ENCODE measurements around the gene C1QTNF12. TPM values are rescaled to one million over a fixed set of nuclear protein-coding genes. Genes with fewer than 3 reads are reported as not detected.

C1QTNF12 gene
- total RNA-seq: 1 to 10 TPM; 2.5 to 5.8 (median 3.0) TPM
- polyA plus RNA-seq: under 1 TPM in 1 of 2 donors, not detected in 1; 0.56 TPM
- total RNA-seq: not detected

GRCh38 chr1:1246577-1247340 is at the start of gene C1QTNF12:
TSS of gene C1QTNF12 (minus strand) at chr1:1246722. CDS start at chr1:1246690, 32 bp downstream.
- Histone ChIP-seq H3K4me3 (ENCODE audit: low read length) (no peak within 1 kb of the TSS), H3K27me3 (ENCODE audit: control insufficient read depth in 2 of 2, insufficient read depth in 2 of 2, low read length in 2 of 2) (no peaks in the 10 kb centered on the region), H3K27ac (ENCODE audit: low read depth, low read length) (no peak within 1 kb of the TSS), H3K36me3 (ENCODE audit: control insufficient read depth in 2 of 3, insufficient read depth in 3 of 3, low read length in 3 of 3) (no peaks in the 10 kb centered on the region), H3K4me1 (ENCODE audit: control insufficient read depth in 2 of 2, insufficient read depth in 2 of 2, low read length in 2 of 2) (peaks cover 10 to 12% of the 10 kb centered on the region in 2 donors), H3K9me3 (ENCODE audit: control insufficient read depth in 2 of 3, low read length in 3 of 3) (no peaks in the 10 kb centered on the region)
- peaks cover 0 to 17% (median 11%) of the 10 kb centered on the region in 7 donors for H3K4me1 Mint-ChIP-seq
- ChIA-PET POLR2A (interaction anchor here (0.6 to 1.3 kb wide), 2 partner anchors 16 to 30 kb away, joined by 4 to 5 read pairs; no protein-coding TSS in a partner anchor), CTCF (no interaction called here)
- DNase-seq (no peak), ATAC-seq (no peak)
- H3K9me3 Mint-ChIP-seq: no peaks in the 10 kb centered on the region
- no peak within 1 kb of the TSS for H3K27ac Mint-ChIP-seq
- no peaks in the 10 kb centered on the region for H3K36me3 Mint-ChIP-seq
- H3K27me3 Mint-ChIP-seq: peaks cover 0 to 4% (median 0%) of the 10 kb centered on the region in 5 donors
- H3K4me3 Mint-ChIP-seq: peak within 1 kb of the TSS in 1 of 10 donors; percentile 25
- intact Hi-C loops (cut with micrococcal nuclease): no loop called here

GRCh38 chr1:1295154-1295923 is 48.8 kb upstream of the C1QTNF12 start:
- ATAC-seq (no peak), DNase-seq (no peak)
- no peak overlapping the region for H3K27ac ChIP-seq (ENCODE audit: low read depth, low read length)
- intact Hi-C loops (cut with micrococcal nuclease): no loop called here
- peaks cover 0 to 11% (median 0%) of the 10 kb centered on the region in 3 experiments for H3K36me3 ChIP-seq (ENCODE audit: control insufficient read depth in 2 of 3, insufficient read depth in 3 of 3, low read length in 3 of 3)
- H3K36me3 Mint-ChIP-seq: no peaks in the 10 kb centered on the region
- ChIA-PET CTCF (interaction anchor here (0.9 kb wide), 1 partner anchor 173 kb away, joined by 3 read pairs; no protein-coding TSS in a partner anchor), POLR2A (no interaction called here)
- H3K4me3 ChIP-seq (ENCODE audit: low read length): no peak overlapping the region
- no peaks in the 10 kb centered on the region for H3K9me3 ChIP-seq (ENCODE audit: control insufficient read depth in 2 of 3, low read length in 3 of 3)
- no peak overlapping the region for H3K27ac Mint-ChIP-seq
- H3K4me1 Mint-ChIP-seq: peaks cover 0 to 5% (median 0%) of the 10 kb centered on the region in 7 donors
- no peaks in the 10 kb centered on the region for H3K9me3 Mint-ChIP-seq
- H3K27me3 ChIP-seq (ENCODE audit: control insufficient read depth in 2 of 2, insufficient read depth in 2 of 2, low read length in 2 of 2): no peaks in the 10 kb centered on the region
- no peaks in the 10 kb centered on the region for H3K27me3 Mint-ChIP-seq
- H3K4me1 ChIP-seq (ENCODE audit: control insufficient read depth in 2 of 2, insufficient read depth in 2 of 2, low read length in 2 of 2): no peaks in the 10 kb centered on the region
- H3K4me3 Mint-ChIP-seq: no peak overlapping the region

- intact Hi-C loops (cut with micrococcal nuclease): loop anchor here in 1 of 2 donors (5.0 kb wide), 1 partner anchor 312 kb away; the partner anchor contains the start of gene PERM1
- H3K27ac Mint-ChIP-seq: no peak overlapping the region
Measured at GRCh38 chr1:1294250-1294890, 47.8 kb upstream of the C1QTNF12 start.

GRCh38 chr1:1293263-1294249 is 47.0 kb upstream of the C1QTNF12 start:
- intact Hi-C loops (cut with micrococcal nuclease): loop anchor here (2.0 to 5.0 kb wide), 2 partner anchors 309 to 311 kb away; partner anchors contain the start of gene PERM1 (in 1 of the 2)
- H3K4me1 Mint-ChIP-seq: peaks cover 0 to 4% (median 0%) of the 10 kb centered on the region in 7 donors
- no peak for ATAC-seq
- H3K27me3 ChIP-seq (ENCODE audit: control insufficient read depth in 2 of 2, insufficient read depth in 2 of 2, low read length in 2 of 2): no peaks in the 10 kb centered on the region
- H3K4me3 ChIP-seq (ENCODE audit: low read length): no peak overlapping the region
- no peaks in the 10 kb centered on the region for H3K4me1 ChIP-seq (ENCODE audit: control insufficient read depth in 2 of 2, insufficient read depth in 2 of 2, low read length in 2 of 2)
- no peak overlapping the region for H3K27ac Mint-ChIP-seq
- H3K27ac ChIP-seq (ENCODE audit: low read depth, low read length): no peak overlapping the region
- no peaks in the 10 kb centered on the region for H3K9me3 ChIP-seq (ENCODE audit: control insufficient read depth in 2 of 3, low read length in 3 of 3)
- no peak for DNase-seq
- H3K27me3 Mint-ChIP-seq: no peaks in the 10 kb centered on the region
- H3K36me3 ChIP-seq (ENCODE audit: control insufficient read depth in 2 of 3, insufficient read depth in 3 of 3, low read length in 3 of 3): peaks cover 0 to 11% (median 0%) of the 10 kb centered on the region in 3 experiments
- CTCF ChIA-PET: no interaction called here
- POLR2A ChIA-PET: no interaction called here
- no peaks in the 10 kb centered on the region for H3K9me3 Mint-ChIP-seq
- no peak overlapping the region for H3K4me3 Mint-ChIP-seq
- peaks cover 0 to 2% (median 0%) of the 10 kb centered on the region in 5 donors for H3K36me3 Mint-ChIP-seq

More at GRCh38 chr1:1294250-1294890, 47.8 kb upstream of the C1QTNF12 start:
- Histone ChIP-seq H3K36me3 (ENCODE audit: control insufficient read depth in 2 of 3, insufficient read depth in 3 of 3, low read length in 3 of 3) (peaks cover 0 to 11% (median 0%) of the 10 kb centered on the region in 3 experiments), H3K4me1 (ENCODE audit: control insufficient read depth in 2 of 2, insufficient read depth in 2 of 2, low read length in 2 of 2) (no peaks in the 10 kb centered on the region), H3K27me3 (ENCODE audit: control insufficient read depth in 2 of 2, insufficient read depth in 2 of 2, low read length in 2 of 2) (no peaks in the 10 kb centered on the region), H3K27ac (ENCODE audit: low read depth, low read length) (no peak overlapping the region), H3K9me3 (ENCODE audit: control insufficient read depth in 2 of 3, low read length in 3 of 3) (no peaks in the 10 kb centered on the region), H3K4me3 (ENCODE audit: low read length) (no peak overlapping the region)
- ATAC-seq (no peak), DNase-seq (no peak)
- ChIA-PET POLR2A (no interaction called here), CTCF (interaction anchor here (0.6 to 0.9 kb wide), 2 partner anchors 75 to 172 kb away, joined by 3 to 5 read pairs; no protein-coding TSS in a partner anchor)
- H3K4me3 Mint-ChIP-seq: no peak overlapping the region
- H3K36me3 Mint-ChIP-seq: peaks cover 0 to 2% (median 0%) of the 10 kb centered on the region in 5 donors
- H3K27me3 Mint-ChIP-seq: no peaks in the 10 kb centered on the region
- H3K4me1 Mint-ChIP-seq: peaks cover 0 to 4% (median 0%) of the 10 kb centered on the region in 7 donors
- H3K9me3 Mint-ChIP-seq: no peaks in the 10 kb centered on the region

- ChIA-PET POLR2A (interaction anchor here (1.3 kb wide), 1 partner anchor 10 kb away, joined by 3 read pairs; no protein-coding TSS in a partner anchor), CTCF (no interaction called here)
- Mint-ChIP-seq H3K9me3 (no peaks in the 10 kb centered on the region), H3K27me3 (no peaks in the 10 kb centered on the region), H3K36me3 (peaks cover 0 to 2% (median 0%) of the 10 kb centered on the region in 5 donors), H3K4me1 (peaks cover 0 to 4% (median 0%) of the 10 kb centered on the region in 7 donors), H3K27ac (no peak overlapping the region), H3K4me3 (no peak overlapping the region)
- intact Hi-C loops (cut with micrococcal nuclease): loop anchor here (2.0 to 5.0 kb wide), 2 partner anchors 308 to 311 kb away; partner anchors contain the start of gene PERM1 (in 1 of the 2)
- Histone ChIP-seq H3K27me3 (ENCODE audit: control insufficient read depth in 2 of 2, insufficient read depth in 2 of 2, low read length in 2 of 2) (no peaks in the 10 kb centered on the region), H3K4me3 (ENCODE audit: low read length) (no peak overlapping the region), H3K36me3 (ENCODE audit: control insufficient read depth in 2 of 3, insufficient read depth in 3 of 3, low read length in 3 of 3) (peaks cover 0 to 8% (median 0%) of the 10 kb centered on the region in 3 experiments), H3K4me1 (ENCODE audit: control insufficient read depth in 2 of 2, insufficient read depth in 2 of 2, low read length in 2 of 2) (no peaks in the 10 kb centered on the region), H3K9me3 (ENCODE audit: control insufficient read depth in 2 of 3, low read length in 3 of 3) (no peaks in the 10 kb centered on the region), H3K27ac (ENCODE audit: low read depth, low read length) (no peak overlapping the region)
- ATAC-seq (no peak), DNase-seq (no peak)
Measured at GRCh38 chr1:1292851-1293250, 46.3 kb upstream of the C1QTNF12 start.
